PFSK-1 (cell line): ENCODE data around the gene UCP3.

Experiments
- FOXP2 ChIP-seq: optimal IDR thresholded peaks from 2 replicates; pipeline ENCODE3; 2011; ENCODE audit warnings: borderline replicate concordance, control low read depth, inconsistent platforms; ENCODE audit not compliant: insufficient read depth; ENCODE audit errors: extremely low read length, extremely low read depth
- POLR2AphosphoS5 ChIP-seq: IDR thresholded peaks from 2 replicates; pipeline ENCODE4 v1.6.1; 2012; ENCODE audit warnings: low read depth, mild to moderate bottlenecking, control low read depth, low read length, moderate library complexity
- REST ChIP-seq, 2 experiments: IDR thresholded peaks; 2 replicates each; pipeline versions ENCODE4 v1.6.1 to v1.8.0; 2011 to 2012; ENCODE audit warnings: low read depth in 2 of 2, low read length in 2 of 2, control low read depth in 1 of 2, inconsistent platforms in 1 of 2, mild to moderate bottlenecking in 1 of 2, moderate library complexity in 1 of 2; ENCODE audit not compliant: insufficient read depth in 1 of 2
- SIN3A ChIP-seq: IDR thresholded peaks from 2 replicates; pipeline ENCODE4 v1.6.1; 2012; ENCODE audit warnings: mild to moderate bottlenecking, low read length, moderate library complexity, borderline replicate concordance; ENCODE audit not compliant: insufficient read depth
- TAF1 ChIP-seq: IDR thresholded peaks from 2 replicates; pipeline ENCODE4 v1.6.1; 2012; ENCODE audit warnings: low read length, control low read depth, borderline replicate concordance; ENCODE audit not compliant: insufficient read depth

- TF ChIP-seq REST (IDR thresholded peaks at IDR 0.05; ENCODE audit: insufficient read depth in 1 of 2, low read depth in 2 of 2, low read length in 2 of 2) (no peak), TAF1 (no peak), POLR2AphosphoS5 (no peak), SIN3A (no peak), FOXP2 (no peak)
Measured at GRCh38 chr11:73982595-73982989, 26.3 kb downstream of the UCP3 start, which contains the start of gene UCP2.
